ENCODE measurements around the gene COL5A2.

The COL5A2 gene

DNA sequence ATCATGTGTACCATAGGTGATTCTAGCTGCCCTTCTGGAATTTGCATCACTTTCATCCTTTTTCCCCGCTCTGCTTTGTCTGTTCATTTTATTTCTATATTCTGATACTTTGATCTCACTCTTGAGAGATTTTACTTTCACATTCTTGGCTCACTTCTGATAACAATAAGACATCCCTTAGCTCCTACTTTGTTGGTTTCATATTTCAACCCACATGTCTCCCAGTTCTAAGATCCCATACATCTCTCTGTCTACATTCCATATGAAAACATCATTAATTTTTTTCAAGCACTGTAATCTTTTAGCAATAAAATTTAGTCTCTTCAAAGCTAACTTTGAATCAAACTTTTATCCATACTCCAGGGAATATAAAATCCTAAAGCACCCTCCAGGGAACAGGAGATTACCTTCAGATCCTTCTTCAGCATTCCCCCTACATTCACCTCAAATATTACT, 129.8 kb downstream of the COL5A2 start:
- no peak for DNase-seq (ENCODE audit: low read depth)

DNA sequence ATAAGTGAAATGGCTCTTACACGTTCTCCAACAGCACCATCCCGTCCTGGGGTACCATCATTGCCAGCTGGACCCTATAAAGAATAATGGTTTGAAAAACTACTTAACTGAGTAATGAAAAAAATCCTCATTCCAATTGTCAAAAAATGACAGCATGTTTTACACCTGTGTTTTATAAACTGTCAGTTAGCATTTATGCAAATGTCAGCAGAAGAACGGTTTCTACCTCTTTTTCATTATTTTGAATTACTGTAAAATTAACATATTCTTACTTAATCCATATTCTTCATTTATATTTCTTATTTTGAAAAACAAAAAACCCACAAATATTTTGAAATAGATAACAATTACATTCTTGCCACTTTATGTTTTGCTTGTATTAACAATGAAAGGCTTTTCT, 131.4 kb downstream of the COL5A2 start:
- DNase-seq (ENCODE audit: low read depth), result no peak

DNA sequence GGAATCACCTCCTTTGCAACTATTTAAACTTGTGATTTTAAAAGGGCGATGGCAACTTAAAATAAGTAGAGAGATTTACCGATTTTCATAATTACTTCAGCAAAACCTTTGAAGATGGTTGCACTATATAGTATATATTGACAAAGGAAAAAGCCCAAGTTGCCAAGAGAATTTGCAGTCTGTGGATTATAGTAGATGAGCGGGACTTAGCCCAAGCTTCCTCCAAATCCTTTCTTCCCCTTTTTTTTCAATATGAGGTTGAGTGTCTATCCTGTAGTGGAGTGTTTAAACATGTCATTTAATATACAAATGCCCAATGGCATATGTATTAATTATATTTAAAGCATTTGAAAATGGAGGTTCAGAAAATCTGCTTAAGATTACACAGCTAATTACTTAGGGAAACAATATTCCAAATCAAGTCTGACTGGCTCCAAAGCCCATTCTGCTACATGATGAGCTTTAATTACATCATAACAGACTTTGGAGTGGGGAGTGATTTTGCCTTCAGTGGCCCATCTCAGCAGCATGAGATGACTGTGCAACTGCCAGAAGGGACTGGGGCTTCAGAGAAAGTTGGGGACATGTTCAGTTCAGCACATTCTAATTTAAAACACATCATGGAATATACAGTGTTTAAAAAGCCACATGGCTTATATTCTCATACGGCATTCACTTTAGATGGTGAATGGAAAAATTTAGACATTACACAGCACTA, 132.2 kb downstream of the COL5A2 start:
- no peak for DNase-seq (ENCODE audit: low read depth)

DNA sequence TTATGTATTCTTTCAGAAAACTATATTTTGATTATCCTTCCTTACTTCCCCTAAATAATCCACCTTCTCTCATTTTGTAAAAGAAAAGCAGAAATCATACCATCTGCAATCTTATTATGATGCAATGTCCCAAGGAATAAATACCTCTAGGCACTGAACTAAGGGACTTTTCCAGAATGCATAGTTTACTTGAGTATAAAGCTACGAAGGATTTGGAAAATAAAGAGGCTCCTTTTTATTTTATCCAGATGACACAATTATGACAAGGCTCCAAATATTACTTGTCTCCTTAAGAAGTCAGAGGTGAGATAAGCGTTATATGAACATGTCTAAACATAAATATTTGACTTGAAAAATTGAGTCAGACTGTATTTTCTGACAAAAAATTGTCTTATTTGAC, 133.2 kb downstream of the COL5A2 start:
- no peak for DNase-seq (ENCODE audit: low read depth)

DNA sequence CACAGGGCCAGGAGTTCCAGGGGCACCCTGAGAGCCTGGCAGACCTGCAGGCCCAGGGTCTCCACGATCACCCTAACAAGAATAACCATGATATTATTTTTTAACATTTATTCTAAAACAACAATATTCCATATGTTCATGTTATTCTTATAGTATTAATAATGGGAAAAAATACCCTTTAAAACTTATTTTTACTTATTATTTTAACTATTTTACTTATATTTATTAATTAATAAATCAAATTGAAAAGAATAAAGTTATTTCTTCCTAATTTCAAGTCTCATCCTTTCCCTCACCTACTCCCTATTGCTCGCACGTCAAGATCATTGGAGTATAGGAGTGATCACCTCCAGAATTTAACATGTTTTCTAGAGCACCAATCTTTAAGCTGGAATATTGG, 133.7 kb downstream of the COL5A2 start:
- no peak for DNase-seq (ENCODE audit: low read depth)

DNA sequence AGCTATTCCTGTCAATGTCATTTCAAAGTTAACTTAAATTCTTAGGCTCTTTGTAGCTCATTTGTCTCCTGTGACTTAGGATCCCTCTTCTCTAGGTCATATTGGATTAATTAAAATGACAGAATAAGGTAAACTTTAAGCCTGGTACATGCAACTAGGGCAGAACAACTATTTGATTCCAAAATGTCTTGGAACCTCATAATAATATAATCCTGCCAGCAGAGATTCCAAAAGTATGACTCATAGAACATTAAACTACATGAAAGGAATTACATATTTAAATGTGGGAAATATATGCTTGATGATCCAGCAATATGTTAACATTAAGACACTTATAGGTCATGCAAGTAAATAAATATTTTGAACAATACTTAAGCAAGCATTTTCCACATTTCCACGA, 142.0 kb downstream of the COL5A2 start:
- DNase-seq (ENCODE audit: low read depth), result no peak

DNA sequence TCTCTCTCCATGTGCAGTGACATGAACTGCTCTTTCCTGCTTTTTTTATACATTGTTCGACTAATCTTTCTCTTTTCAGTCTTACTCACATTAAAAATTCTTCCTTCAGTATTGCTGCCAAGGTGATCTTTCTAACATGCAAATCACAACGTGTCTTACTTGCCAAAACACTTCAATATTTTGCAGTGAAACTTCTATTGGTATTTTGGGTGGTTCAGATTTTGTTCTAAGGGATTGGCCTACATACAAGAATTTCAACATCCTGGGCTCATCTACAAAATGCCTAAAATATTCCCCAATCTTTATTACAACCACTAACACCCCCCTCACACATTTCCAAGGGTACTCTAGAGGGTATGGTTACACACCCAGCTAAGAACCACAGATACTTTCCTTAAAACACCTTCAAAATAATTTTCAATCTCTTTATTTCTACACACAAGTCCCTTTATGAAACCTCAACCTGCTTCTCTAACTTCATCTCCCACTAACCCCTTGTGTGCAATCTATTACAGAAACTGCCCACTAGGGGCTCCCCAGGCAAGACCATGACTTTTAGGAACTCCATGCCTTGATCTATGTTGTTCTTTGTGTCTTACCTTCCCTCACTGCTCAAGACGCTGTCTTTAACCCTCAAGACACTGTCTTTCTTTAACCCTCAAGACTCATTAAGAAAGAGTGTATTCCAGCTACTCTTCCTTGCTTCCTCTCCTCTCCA, 154.5 kb downstream of the COL5A2 start:
- no peak for DNase-seq (ENCODE audit: low read depth)

DNA sequence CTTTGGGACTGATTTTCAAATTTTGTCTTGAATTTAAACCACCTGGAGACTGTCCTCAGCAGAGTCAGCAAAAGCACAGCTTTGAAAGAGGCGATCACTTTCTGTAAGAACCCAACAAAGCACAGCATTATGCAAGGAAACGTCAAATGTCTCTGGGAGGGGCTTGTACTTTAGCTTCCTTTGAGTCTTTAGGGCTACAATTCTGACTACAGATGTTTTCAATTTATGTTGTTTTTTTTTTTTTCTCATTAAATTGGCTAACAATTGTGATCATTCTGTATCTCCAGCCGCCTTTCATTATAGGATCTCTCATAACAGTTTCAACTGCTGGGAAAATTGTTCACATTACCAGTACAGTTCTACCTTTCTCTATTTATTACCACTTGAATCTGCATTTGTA, 157.1 kb downstream of the COL5A2 start:
- no peak for DNase-seq (ENCODE audit: low read depth)

DNA sequence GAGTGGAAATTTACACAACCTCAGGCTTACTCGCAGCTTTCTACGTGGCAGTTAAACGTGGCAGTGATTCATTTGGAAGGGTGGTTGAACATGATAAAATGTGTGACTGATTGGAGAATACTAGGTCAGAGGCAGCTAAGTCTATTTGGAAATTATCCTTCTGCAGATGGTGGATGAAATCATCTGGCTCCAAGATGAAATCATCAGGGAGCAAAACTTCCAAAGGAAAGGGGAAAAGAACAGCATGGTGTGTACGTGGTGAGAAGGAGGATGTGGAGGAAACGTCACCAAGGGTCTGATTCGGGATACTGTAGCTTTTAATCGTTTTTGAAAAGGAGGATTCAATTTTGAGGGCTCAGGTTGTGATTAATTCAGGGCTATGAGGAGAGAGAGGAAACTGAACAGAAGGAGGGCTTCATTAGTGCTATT, 157.5 kb downstream of the COL5A2 start:
- no peak for DNase-seq (ENCODE audit: low read depth)

DNA sequence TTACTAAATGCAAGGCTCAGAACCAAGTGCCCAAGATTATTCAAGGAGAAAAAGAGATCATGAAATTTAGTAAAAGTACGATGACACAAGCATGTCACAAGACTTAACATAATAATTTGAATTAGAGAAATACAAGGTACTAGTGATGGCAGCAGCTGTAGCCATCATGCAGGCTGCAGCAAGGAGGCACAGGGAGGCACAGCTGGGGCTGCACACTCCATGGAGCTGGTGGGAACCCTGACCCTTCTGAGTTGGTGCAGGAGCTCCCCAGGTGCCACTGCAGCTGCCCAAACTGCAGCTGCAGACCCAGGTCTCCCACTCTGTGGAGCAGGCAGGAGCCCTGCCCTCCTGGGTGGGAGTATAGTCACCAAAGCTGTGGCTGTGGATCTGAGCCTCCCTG, 159.4 kb downstream of the COL5A2 start:
- DNase-seq (ENCODE audit: low read depth), result no peak

DNA sequence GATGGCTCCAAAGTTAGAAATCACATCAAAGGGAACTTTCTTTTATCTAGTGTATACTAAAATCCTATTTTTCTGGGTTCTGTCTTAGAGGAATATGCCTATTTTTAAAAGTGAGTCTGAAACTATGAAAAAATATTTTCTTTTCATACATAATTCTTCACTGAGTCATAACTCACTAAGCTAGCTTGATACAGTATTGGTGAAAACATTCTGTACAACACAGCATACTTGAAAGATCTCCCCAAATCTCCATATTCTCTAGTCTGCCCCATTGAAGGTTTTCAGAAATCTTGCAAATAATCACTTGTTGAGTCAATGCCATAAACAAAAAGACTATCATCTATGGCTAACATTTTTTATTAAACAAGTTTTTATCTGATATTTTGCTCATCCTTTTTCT, 160.9 kb downstream of the COL5A2 start:
- no peak for DNase-seq (ENCODE audit: low read depth)

DNA sequence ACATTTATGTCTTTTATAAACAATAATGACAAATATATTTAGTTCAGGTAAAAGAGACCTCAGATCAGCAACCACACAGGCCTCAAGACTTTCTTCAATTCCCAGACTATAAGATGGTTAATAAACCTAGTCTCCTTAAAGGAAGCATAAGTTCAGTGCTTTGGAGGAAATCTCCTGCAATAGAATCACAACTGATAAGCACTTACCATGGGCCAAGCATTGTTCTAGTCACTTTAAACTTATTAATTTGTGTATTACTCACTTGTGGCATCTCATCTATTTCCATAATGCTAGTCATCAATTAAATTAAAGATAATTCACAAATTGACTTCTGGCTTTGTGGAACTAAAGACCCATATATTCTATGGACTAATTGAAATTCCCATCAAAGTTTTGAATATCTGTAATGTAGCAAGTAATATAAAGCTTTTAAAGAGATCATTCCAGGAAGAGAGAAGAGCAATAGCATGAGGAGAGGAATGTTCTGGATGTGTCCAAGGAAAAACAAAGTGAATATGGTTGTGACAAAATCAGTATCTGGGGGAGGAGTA, 163.2 kb downstream of the COL5A2 start:
- no peak for DNase-seq (ENCODE audit: low read depth)

DNA sequence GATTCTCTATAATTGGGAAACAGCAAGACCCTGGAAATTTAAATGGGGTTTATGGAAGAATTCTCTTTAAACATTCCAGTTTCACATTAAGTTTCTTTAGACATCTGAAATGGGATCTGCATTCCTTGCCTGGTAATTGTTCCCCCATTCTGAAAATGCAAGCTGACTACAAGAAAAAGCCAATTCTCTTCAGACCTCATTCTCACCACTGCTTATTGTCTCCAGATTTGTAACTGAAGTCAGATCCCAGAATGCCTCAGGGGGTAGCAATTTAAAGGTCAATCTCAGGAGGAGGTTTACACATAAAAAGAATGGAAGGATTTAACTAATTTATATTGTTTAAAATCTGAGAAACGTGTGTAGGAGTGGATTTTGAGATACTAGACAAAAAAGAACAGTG, 164.2 kb downstream of the COL5A2 start:
- DNase-seq (ENCODE audit: low read depth), result no peak

DNA sequence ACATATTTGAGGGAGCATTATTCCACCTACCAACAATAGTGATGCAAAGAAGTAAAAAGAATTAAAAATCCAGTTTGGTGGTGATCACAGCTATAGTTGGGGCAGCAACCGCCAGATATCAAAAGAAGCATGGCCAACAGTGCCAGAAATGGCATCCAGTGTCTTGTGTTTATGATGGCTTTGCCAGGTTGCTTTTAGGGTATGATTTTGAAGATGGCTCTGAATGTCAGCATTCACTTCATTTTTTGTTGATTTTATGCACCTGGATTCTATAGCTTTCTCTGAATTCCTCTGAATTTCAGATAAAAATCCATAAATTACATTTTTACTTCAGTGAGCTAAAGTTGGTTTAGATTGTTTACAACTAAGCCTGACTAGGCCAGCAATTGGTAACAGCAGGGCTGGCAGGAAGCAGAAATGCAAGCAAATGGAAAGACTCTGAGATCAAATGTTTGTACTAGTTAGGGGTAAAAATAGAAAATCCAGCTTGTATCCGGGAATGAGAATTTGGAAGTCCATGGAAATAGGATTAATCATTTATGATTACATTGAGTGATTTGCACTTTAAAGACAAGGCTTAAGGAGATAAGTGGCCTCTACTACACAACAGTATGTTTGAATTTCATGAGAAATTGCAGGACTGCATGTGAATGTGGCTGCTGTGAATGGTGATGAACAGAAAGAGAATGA, 165.0 kb downstream of the COL5A2 start:
- no peak for DNase-seq (ENCODE audit: low read depth)

DNA sequence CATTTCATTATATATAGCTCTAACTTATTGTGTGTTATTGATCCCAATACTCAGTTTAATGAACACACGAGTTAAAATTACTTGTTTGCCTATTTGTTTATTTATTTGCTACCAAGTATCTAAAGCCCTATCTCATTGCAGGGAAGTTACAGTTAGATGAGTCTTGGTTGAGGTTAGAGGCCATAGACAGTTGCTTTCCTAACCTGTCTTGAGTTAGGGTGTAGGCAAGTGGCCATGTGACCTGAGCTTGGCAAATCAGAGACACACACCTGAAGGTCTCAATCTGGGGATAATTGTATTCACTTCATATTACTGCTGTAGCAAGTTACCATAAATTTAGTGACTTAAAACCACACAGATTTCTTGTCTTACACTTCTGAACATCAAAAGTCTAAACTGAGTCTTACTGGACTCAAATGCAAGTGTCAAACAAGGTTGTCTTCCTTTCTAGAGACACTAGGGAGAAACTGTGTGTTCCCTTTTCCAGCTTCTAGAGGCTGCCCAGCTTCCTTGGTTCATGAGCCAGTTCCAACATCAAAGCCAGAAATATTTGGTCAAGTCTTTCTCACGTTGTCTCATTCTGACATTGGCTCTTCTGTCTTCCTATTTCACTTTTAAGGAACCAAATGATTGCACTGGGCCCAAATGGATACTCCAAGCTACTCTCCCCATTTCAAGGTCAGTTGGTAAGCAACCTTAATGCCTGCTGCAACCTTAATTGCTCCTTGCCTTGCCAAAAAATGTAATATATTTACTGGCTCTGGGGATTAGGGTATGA, 165.7 kb downstream of the COL5A2 start:
- no peak for DNase-seq (ENCODE audit: low read depth)

DNA sequence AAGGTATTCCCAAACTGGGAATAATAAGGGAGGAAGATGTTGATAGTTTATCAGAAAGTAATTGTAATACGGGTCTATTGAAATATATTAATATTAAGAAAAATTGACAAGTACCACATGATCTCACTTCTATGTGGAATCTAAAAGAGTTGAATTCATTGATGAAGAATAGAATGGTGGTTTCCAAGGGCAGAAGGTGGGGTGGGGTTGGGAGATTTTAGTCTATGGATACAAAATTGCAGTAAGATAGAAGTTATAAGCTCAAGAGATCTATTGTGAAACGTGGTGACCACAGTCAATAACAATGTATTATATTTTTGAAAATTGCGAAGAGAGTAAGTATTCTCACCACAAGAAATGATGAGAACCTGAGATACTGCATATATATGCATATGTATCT, 166.5 kb downstream of the COL5A2 start:
- no peak for DNase-seq (ENCODE audit: low read depth)

DNA sequence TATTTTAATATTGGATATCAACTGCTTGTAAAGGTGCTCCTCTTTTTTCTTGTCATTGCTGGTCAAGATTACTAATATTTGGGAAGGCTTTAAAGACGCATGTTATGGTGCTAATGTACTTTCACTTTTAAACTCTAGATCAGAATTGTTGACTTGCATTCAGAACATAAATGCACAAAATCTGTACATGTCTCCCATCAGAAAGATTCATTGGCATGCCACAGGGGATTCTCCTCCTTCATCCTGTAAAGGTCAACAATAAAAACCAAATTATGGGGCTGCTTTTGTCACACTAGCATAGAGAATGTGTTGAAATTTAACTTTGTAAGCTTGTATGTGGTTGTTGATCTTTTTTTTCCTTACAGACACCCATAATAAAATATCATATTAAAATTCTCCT, 167.2 kb downstream of the COL5A2 start:
- DNase-seq (ENCODE audit: low read depth), result no peak

DNA sequence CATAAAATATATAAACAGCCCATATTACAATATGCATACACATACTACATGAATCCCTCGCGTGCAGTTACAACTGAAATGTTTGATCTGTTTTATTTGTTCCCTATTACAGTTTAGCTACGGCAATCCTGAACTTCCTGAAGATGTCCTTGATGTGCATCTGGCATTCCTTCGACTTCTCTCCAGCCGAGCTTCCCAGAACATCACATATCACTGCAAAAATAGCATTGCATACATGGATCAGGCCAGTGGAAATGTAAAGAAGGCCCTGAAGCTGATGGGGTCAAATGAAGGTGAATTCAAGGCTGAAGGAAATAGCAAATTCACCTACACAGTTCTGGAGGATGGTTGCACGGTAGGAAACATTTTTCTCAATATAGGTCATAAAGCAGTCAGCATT, 169.0 kb downstream of the COL5A2 start:
- no peak for DNase-seq (ENCODE audit: low read depth)

DNA sequence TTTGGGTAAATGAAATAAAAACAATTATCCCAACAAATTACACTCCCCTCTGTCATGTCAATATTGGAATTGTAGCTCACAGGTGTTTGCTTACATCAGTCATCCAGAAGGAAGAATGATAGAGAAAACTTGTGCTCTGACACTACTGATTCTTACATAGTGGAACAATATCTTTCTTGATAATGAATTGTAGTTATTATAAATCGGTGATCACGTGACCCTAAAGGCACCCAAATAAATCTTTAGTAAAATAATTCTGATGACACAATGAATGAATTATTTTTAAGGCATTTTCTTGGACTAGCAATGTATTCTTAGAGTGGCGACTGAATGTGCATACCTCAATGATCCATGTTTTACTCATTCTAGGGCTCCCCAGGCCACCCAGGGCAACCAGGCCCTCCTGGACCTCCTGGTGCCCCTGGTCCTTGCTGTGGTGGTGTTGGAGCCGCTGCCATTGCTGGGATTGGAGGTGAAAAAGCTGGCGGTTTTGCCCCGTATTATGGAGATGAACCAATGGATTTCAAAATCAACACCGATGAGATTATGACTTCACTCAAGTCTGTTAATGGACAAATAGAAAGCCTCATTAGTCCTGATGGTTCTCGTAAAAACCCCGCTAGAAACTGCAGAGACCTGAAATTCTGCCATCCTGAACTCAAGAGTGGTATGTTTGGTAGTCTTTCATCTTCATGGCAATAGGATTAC, 170.9 kb downstream of the COL5A2 start:
- DNase-seq (ENCODE audit: low read depth), result no peak

DNA sequence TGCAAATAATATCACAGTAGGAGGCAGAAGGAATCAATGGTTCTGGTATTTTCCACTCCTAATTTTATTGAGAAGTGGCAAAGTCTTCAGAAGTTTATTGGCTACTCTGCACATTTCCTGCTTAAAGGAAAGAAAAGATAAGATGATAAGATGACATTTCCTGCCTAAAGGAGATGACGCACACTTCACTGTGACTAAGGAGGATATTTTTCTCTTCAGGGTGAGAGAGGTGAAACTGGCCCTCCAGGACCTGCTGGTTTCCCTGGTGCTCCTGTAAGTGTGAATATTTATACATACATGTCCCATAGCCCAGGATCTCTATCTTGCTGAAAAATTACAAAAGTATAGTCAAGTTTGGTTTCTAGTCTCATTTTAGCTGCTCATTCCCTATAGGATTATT, 177.5 kb downstream of the COL5A2 start:
- DNase-seq (ENCODE audit: low read depth), result no peak

DNA sequence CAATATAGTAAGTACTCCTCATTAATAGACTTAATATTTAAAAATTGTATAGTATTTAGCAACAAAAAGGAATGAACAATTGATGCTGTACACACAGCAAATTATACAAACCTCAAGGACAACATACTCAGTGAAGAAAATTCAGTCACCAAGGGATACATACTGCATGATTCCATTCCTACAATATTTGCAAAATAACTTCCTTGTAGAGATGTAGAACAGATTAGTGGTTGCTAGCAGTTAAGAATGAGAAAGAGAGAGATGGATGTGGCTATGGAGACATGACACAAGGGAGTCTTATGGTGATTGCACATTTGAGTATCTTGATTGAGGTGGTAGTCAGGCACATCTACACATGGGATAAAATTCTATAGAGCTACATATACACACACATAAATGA, 179.3 kb downstream of the COL5A2 start:
- DNase-seq (ENCODE audit: low read depth), result no peak

DNA sequence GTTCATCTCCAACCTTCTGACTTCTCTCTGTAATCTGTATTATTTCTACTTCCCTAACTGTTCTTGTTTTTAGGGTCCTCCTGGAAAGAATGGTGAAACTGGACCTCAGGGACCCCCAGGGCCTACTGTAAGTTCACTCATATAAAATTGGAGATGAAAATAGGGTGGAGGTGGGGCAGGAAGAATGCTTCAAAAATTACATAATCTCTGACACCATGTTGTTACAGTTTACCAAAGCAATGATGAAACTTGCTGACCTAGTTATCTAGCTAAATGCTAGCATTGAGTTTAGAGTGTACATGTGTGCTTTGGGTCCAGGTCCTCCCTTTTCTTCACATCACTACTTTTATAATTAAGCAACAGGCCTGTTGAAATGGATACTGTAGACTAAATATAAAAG, 182.3 kb downstream of the COL5A2 start:
- DNase-seq (ENCODE audit: low read depth), result no peak

All from activated T-cell treated with anti-CD3 and anti-CD28 coated beads for 24 hours (primary cell).